Body of pancreas (tissue), 4 donors: ENCODE data around the gene KCND2.

ENCODE experiments used
- CTCF ChIP-seq, 7 experiments: fragments of 450-650 bp in 4 of 7; fragments of 200-600 bp in 3 of 7; sonication (generic) in 3 of 7; IDR thresholded peaks; one replicate each; pipeline ENCODE4 v1.5.1; 2016 to 2019; ENCODE audit warnings: antibody characterized with exemption in 7 of 7
- POLR2A ChIP-seq, 3 donors: fragments of 450-650 bp; IDR thresholded peaks; one replicate each; pipeline ENCODE4 v1.6.1; 2016; ENCODE audit warnings: antibody characterized with exemption in 3 of 3, mild to moderate bottlenecking in 2 of 3

GRCh38 chr7:120280743-120281142, 7.8 kb downstream of the KCND2 start:
- TF ChIP-seq CTCF (IDR thresholded peaks at IDR 0.05) (no peak), POLR2A (IDR thresholded peaks at IDR 0.05) (no peak)
